LoVo (cell line): Measurements from ENCODE around the gene PDZRN3.

ENCODE experiments used
- DNase-seq: peaks from one replicate; pipeline ENCODE4 v3.0.0-alpha.2; 2016; ENCODE audit warnings: low spot score

Gene PDZRN3

DNA sequence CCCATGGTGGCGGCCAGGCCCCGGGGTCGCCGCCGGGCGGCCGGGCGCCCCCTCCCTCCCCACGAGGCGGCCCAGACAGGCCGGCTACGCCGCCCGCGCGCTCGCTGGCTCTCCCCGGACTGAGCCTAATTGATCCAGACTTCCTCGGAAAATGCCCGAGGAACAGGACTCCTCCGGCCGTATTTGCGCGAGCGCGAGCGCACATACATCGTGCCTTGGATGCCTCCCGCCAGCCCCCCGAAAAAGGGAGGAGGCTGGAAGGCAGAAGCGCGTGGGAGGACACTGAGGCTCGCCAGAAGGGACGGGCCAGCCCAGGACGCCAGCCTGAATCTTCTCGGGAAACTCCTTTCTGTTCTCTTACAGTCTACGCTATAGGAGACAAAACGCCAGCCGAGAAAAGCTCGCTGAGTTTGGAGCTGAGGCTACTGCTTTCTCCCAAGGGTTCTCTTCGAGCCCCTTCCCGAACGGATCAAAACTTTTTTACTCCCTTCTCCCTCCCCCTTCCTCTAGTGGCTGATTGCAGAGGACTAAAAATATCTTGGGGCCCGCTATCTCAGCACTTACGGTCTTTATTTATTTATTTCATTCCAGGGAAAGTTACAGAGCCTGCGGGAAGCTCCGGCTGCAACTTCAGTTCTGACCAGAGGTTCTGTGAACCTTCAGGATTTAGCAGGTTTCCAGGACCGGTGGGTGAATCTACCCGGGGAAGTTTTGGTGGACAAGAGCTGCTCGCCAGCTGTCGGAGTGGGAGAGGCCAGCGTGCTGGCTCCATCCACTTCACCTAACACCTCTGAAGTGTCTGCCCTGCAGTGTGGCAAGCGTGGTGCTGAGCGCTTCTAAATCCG, at the start of gene PDZRN3:
PDZRN3 (minus strand) TSS at position 121 of the 845 bp plus-strand sequence.
- no peak for DNase-seq

DNA sequence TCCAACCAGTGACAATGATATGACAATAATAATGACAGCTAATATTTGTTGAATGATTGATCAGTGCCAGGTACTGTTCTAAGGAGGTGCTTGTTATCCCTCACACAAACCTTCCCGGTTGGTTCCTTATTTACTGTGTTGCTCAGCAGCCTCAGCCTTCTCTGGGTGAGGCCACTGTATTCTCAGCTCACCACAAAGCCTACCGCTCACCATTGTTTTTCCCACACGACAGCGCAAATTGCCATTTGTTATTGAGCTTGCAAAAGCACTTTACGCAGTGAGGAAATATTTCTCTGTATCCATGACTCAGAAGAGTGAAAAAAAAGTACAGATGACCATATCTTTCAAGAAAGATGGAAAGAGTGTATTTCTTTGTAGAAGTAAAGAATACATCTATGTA, 49.5 kb upstream of the PDZRN3 start:
- DNase-seq, result no peak

DNA sequence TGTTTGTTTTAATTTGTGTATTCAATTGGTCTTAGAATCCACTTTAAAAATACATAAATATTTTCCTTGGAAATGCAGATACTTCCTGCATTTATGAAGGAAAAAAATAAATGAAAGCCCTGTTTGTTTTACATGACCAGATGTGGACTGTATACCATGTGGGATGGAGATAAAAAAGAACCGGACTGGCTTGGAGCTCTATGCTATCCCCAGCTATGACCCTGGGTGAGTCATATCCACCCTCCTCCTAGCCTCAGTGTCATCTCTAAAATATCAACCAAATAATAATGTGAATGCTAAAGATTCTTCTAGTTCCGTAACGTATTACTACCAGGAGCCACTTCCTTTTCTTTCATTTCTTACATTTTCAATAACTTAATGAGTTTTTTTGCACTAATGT, 44.5 kb upstream of the PDZRN3 start:
- DNase-seq, result no peak

DNA sequence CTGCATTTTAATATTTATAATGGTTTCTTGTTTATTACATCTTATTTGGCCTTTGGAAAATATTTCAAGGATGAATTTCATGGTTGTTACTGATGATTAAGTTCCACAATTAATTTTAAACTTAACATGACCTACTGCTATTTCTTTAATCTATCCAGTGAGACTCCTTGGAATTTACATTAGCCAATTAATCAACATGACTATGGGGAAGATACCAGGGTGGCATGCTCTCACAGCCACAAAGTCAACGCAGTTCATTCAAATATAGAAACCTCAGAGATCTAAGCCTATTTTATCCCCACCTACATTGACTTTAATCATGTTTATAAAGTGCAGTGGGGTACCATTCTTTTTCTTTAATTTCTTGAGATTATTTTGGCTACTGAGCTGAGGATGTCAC, 43.6 kb upstream of the PDZRN3 start:
- no peak for DNase-seq

DNA sequence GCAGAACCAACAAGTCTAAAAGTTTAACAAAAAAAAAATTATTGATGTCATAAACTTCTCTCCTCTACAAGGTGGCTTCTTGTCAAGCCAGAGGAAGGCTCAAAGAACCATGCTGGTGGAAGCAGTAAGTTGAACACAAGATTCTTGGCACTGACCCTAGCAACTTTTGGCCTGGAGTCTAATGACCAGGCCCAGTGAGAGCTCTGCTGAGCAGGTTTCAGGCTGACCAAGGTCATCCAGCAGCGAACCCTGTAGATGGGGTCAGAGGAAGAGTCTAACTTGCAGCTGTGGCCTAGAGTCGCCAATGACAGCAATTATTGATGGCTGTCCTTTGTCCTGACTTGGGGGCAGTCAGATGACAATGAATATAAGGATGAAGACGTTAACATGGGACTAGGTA, 43.1 kb upstream of the PDZRN3 start:
- DNase-seq, result no peak

DNA sequence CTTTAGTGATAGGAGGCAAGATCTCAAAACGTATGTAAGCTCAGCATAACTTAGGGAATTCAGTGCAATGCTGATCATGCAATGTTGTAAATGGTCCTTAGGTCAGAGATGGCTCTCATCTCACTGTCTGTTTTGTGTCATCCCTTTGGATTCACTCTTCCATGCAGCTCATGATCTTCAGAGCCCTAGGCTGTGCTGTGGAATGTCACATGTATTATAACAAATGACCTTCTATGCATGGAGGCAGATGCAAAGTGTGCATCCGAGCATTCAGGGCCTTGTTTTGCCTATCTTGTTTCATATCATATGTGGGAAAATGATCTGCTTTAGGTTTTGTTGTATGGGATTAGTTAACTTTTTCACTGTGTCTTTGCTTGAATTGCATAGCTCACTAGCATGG, 40.5 kb upstream of the PDZRN3 start:
- no peak for DNase-seq

DNA sequence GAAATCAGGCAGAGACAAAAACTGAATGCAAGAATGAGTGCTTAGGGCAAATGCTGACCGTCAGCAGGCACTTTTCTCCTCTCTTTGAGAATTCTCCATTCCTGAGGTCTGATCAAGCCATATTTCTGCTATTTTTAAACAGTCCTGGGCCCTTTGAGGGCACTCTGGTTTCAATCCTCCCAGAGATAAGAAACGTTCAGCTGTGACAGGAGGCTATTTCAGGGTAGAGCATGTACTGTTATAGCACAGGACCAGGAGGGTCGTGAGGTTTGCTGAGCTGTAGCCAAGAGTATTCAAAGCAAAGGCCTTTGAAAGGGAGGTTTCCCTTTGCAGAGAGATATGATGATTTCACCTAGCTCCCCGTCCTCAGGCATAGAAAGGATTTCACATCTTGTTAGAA, 39.6 kb upstream of the PDZRN3 start:
- no peak for DNase-seq

DNA sequence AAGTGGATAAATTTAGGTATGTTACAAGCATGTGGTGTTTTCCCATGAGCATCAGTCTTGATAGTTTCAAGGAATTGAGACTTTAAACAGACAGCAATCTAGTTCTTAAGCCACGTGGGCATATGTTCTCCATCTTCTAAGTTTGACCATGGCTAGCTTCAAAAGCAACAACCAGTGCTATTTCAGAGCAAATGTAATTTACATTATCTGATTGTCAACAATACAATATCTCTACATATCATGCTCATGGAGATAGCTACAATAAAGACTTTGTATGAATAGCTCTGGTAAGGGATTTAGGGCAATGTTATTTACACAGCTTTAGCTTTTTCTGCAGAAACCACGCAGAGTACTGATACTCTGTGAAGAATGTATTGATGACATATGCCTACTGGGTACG, 38.8 kb upstream of the PDZRN3 start:
- no peak for DNase-seq

DNA sequence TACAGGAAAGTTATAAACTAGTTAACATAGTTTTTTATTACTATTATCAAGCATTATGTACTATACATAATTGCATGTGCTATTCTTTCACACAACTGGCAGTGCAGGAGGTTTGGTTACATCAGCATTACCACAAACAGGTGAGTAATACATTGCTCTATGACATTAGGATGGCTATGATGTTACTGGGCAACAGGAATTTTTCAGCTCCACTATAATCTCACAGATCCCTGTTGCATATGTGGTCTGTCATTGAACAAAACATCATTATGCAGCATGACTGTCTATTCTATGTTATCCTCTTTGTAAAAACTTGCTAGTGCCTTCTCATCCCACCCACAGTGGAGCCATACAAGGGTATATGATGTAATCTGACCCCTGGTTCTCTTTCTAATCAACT, 36.5 kb upstream of the PDZRN3 start:
- DNase-seq, result no peak

DNA sequence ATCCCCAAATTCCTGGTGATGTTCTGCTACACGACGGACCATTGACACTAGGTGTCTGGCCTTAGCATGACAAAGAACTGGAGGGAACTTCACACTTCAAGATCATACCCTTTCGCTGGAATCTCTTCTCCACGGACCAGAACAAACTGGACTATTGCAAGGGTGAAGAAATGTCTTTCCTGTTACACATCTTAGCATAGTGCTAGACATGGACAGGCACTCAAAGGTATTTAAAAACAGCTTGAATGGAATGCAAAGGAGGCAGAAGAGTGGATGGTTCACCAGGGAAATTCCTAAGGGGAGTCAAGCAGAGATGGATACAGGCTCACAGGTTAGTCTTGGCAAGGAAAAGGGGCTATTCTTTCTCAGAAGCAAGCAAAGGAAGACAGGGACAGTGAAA, 33.5 kb upstream of the PDZRN3 start:
- no peak for DNase-seq

DNA sequence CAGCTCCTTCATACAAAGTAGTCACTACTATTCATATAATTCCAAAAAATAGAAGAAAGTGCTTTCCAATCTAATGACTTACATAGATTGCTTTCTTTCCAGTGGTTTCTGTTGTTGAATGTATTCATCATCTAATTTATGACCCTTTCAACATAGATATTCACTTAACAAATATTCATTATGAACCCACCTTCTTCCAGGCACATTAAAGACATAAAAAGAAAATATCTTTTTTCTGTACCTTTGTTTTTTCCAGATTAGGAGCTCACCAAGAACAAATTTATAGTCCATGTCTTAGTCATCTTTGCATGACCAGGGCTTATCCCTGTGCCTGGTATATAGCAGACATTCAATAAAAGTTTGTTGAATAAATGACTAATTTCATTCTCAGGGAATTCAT, 32.4 kb upstream of the PDZRN3 start:
- no peak for DNase-seq

DNA sequence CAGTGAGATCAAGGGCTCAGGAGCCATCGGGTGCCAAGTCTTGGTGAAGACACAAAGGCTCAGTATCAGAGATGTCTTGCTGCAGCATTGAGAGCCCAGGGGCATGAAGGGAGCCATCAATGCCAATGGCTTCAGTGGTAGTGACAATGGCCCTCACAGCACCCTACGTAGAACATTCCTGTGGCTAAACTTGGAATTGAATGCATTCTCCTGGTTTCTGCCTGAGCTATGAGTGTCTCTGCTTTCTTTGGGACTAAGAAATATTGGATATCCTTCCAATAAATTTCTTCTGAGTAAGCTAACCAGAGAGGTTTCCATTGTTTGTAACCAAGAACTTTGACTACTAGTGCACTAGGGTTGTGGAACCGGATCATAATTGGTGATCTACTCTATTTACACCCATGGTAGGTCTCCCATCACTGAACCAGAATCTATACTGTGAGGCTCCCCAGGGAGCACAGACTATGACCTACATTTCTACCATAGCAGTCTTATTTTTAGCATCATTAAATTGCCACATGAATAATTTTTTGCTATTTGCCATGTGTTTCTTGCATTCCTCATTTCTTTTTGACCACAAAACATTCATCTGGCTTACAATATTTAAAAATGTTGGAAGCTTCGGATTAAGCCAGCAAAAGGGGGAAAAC, 31.6 kb upstream of the PDZRN3 start:
- no peak for DNase-seq

DNA sequence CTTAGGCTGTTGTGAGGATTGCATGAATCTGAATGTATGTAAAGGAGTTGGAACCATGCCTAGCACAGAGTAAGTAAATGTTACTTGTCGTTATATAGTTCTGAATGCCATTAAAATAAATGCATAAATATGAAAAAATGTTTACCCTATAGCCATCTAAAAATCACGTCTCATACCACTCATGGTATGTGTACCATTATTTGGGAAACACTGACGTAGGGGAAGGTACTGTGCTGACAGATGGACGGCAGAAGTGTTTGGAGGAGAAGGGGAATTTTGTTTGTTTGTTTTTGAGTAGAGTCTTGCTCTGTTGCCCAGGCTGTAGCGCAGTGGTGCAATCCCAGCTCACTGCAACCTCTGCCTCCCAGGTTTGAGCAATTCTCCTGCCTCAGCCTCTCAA, 30.5 kb upstream of the PDZRN3 start:
- no peak for DNase-seq

DNA sequence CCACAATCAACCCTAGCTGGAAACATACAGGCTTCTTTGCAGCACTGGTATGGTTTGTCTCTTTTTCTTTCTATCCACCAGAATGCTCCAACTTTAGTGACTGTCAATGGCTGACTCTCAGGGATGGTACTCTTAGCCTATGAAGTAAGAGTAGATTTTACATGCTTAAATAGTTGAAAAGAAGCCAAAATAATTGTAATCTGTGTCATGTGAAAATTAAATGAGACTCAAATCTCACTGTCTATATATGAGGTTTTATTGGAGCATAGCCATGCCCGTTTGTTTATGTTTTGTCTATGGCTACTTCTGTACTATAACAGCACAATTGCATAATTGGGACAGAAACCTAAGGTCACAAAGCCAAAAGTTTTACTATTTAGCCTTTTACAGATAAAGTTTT, 29.1 kb upstream of the PDZRN3 start:
- no peak for DNase-seq

DNA sequence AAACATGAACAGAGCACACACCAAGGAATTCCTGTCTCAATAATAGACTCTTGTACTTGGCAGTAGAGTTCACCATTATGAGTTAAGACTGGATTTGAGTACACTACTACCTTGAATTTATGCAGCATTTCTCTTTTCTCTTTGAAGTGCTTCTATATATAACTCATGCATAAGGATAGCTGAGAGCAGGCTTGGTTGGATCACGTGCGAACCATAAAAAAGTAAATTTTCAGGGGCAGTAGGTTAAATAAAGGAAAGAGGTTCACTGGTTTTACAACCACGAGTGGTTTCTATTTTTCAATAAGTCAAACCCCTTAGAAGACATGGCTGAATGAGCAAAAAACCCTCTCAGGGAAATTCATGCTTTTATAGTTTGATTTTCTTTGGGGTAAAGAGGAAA, 28.6 kb upstream of the PDZRN3 start:
- DNase-seq, result no peak

DNA sequence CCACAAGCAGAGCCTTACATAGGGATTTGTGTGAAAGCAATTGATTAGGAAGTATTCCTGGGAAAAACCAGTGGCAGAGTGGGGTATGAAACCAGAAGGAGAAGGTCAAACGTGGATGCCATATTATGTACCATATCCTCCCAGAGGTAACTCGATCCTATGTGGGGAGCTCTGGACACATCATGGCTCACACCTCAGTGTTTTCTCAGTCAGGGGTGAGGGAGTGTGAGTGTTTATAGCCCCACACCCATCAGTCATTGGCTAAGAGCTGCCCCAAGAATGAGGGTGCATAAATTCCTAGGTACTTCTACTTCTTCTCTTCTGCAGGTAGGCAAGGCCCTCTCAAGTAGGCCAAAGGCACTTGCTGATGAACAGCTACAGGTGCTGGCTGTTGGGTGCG, 28.2 kb upstream of the PDZRN3 start:
- DNase-seq, result no peak

DNA sequence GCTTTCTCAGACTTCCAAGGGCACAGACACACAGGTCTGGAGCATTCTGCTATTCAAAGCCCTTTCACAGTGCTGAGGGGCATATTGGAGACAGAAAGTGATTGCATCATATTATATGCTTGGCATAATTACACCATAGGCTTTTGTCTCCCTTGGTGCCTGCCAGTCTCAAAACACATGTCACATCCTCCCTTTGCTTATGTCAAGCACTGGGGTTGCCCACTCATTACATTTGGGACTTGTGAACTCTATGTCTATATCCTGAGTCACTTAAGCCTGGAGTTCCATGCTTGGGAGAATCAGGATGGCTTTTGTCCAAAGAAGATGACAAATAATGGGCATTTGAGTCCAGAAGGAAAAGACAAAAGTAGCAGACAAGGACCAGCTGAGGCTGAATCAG, 12.3 kb upstream of the PDZRN3 start:
- no peak for DNase-seq

DNA sequence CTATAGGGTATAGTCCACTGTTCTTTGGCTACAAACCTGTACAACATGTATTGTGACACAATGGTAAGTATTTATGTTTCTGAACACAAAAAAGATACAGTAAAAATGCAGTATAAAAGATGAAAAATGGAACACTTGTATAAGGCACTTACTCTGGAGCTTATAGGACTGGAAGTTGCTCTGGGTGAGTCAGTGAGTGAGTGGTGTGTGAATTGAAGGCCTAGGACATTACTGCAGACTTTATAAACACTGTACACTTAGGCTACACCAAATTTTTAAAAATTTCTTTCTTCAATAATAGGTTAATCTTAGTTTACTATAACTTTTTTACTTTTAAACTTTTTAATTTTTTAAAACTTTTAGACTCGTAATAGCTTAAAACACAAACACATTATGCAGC, 10.5 kb upstream of the PDZRN3 start:
- no peak for DNase-seq

DNA sequence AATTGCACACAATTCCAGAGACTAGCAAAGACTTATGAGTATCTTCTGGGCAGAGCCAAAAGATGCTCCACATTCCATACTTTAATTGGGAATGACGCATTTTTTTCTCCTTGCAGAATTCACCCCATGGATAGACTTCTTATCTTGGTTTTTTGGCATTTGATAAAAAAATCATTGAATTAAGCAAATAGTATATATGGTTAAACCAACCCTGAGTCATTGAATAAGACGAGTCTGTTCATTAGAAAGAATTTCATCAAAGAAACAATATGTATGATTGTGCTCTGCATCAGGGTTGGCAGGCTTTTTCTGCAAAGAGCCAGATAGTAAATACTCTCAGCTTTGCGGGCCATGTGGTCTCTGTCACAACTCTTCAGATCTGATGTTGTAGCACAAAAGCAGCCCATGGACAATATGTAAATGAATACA, 9.2 kb upstream of the PDZRN3 start:
- DNase-seq, result no peak

DNA sequence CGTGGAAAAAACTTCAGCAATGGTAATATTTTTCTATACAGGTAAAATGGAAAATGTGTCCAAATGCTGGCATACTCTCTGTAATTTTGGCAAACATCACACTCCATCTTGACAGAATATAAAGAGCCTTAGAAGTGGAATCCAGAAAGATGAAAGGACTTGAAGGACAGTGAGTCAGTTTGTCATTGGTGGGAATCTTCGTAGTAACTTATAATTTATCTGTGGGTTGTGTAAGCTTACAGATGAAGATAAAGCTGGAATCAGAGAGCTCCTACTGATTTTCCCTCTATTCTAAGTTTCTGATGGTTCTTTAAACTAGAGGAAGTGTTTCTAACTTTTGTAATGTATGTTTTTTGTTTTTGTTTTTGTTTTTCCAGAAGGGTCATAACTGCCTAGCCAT, 8.7 kb upstream of the PDZRN3 start:
- DNase-seq, result no peak

DNA sequence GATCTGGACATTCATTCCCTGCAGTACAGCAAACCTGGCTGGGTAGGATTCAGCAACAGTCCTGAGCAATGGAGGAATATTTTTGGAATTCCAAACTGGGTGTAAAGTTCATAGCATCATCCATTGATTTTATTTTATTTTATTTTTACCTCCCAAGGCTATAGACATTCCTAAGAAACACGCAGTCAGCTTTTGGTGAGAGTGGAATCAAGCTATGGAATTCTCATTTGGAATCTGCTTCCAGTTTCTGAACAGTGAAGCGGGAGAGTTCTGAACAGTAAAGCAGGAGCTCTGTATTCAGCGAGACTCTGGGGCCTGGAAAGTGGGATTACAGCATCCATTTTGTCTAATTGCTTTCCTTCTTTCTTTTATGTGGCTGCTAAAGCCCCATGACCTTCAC, 1.4 kb upstream of the PDZRN3 start:
- no peak for DNase-seq

DNA sequence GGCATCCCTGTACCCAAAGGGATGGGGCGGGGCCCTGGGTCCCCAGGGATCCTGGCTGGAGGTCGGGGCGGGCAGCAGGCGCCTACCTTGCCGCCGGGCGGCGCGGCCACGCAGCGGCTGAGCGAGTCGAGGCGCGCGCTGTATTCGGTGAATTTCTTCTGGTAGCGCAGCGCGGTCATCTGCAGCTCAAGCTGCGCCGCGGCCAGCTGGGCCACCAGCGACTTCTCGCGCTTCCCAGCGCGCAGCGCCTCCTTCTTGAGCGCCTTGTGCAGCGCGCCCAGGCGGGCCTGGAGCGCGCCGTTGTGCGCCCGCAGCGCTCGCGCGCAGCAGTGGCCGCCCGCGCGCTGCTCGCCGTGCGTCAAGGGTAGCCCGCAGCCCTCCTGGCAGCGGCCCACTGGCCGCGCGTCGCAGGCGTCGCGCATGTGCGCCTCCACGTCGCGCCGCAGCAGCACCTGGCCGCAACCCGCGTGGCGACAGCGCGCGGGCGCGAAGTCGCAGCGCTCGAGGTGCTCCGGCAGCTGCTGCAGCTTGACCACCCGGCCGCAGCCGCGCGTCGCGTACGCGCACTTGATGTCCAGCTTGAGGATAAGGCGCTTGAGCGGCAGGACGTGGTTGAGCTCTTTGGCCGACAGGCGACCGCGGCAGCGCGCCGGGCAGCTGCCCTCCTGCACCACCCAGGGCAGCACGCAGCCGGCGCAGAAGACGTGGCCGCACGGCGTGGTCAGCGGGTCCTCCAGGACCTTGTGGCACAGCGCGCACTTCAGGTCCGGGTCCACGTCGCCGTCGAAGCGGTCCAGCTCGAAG, 522 bp downstream of the PDZRN3 start:
- no peak for DNase-seq

DNA sequence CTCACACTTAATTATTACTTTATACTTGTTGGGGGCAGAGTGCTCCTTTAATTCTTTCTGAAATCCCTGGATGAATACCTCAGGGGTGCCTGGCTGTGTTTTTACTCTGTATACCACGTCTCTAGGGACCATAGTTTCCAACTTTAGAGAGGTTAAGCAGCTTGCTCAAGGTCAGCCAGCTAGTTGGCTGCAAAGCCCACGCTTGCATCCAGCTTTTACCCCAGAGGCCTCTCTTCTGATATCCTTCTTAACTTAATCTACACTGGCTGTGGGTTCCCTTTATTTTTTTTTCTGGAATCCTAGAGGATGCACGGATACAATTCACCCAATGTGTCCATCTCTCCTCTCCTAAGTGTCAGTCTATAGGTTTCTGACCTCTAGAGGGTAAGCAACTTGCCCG, 1.4 kb downstream of the PDZRN3 start:
- DNase-seq, result no peak
